ENCODE results near the gene LRRC14B. TPM values are rescaled to one million over a fixed set of nuclear protein-coding genes. Genes with fewer than 3 reads are reported as not detected.

The LRRC14B gene
- total RNA-seq, 1 donor from 2014 or later: 0.22 TPM

DNA sequence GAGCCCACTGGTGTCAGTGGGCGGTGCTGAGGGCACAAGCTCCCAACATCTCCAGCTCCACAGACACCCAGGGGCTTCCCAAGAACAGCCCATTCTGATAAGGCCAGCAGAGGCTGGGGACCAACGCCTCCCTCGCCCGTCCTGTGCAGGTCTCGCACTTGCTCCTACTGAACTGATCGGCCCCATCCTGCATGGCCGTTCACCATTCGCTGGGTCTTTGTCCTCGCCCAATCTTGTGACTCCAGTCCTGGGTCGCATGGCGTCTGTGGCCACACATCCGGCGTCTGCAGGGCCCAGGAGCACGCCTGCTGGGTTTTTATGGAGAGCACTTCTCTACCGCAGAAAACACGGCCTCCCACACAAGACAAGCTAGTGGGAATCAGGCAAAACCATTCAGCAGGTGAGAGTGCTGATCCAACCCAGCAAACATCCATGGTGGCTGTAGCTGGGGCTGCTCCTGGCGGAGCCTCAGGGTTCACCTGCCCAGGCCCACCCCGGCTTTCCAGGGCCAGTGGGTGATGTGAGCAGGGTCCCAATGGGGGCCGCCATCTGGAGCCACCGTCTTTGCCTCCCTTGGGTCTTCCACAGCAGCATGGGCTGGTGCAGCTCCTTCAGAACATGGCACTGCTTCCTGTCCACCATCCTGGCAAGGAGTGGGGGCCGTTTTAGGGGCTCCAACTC lies 7.4 kb downstream of the LRRC14B start:
- no peak overlapping the region for H3K27ac Mint-ChIP-seq

DNA sequence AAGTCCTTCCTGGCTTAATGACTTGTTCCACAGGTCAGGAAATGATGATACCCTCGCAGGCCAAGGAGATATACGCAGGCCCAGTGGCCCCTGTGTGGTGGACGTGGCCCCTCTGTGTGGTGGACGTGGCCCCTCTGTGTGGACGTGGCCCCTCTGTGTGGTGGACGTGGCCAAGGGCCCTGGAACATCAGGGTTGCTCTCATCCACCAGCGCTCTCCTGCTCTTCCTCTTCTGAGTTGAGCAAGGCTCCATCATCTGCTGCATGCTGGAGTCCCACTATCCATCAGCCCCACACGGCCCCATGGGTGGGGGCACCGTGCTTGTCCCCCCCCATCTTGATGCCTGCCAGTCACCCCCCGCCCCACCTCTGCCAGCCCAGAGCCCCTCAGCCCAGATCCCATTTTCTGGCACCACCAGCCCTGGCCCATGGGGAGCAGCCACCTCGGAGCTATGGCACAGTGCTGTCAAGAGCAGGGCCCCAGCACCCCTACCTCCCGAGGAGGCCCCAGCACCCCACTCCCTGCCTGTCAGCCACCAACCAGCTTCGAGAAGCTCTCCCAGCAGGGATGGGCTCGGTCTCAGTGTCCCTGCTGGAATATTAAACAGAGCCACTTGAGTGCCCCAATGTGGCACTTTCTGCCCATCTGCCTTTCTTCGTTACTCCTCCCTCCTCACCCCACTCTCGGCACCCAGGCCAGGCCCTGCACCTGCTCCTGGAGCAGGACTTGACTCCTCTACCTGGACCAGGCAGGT lies 8.1 kb downstream of the LRRC14B start:
- Mint-ChIP-seq H3K27me3 (ENCODE audit: low read depth) (no peaks in the 10 kb centered on the region), H3K27ac (no peak overlapping the region), H3K9me3 (no peaks in the 10 kb centered on the region), H3K4me3 (no peak overlapping the region), H3K36me3 (peaks cover 3% of the 10 kb centered on the region), H3K4me1 (peaks cover 5% of the 10 kb centered on the region)
- DNase-seq (ENCODE audit: low spot score in 2 of 2, unreplicated experiment in 2 of 2): no peak
- TF ChIP-seq, protein P1, sequence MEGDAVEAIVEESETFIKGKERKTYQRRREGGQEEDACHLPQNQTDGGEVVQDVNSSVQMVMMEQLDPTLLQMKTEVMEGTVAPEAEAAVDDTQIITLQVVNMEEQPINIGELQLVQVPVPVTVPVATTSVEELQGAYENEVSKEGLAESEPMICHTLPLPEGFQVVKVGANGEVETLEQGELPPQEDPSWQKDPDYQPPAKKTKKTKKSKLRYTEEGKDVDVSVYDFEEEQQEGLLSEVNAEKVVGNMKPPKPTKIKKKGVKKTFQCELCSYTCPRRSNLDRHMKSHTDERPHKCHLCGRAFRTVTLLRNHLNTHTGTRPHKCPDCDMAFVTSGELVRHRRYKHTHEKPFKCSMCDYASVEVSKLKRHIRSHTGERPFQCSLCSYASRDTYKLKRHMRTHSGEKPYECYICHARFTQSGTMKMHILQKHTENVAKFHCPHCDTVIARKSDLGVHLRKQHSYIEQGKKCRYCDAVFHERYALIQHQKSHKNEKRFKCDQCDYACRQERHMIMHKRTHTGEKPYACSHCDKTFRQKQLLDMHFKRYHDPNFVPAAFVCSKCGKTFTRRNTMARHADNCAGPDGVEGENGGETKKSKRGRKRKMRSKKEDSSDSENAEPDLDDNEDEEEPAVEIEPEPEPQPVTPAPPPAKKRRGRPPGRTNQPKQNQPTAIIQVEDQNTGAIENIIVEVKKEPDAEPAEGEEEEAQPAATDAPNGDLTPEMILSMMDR (IDR thresholded peaks at IDR 0.05; ENCODE audit: unreplicated experiment): no peak

More for the DNA sequence above, 7.4 kb downstream of the LRRC14B start:
- Mint-ChIP-seq H3K9me3 (no peaks in the 10 kb centered on the region), H3K36me3 (peaks cover 3% of the 10 kb centered on the region), H3K27me3 (ENCODE audit: low read depth) (no peaks in the 10 kb centered on the region), H3K4me1 (peaks cover 5% of the 10 kb centered on the region), H3K4me3 (no peak overlapping the region)
- no peak for DNase-seq (ENCODE audit: low spot score in 2 of 2, unreplicated experiment in 2 of 2)
- TF ChIP-seq, protein P1 (IDR thresholded peaks at IDR 0.05; ENCODE audit: unreplicated experiment): no peak

DNA sequence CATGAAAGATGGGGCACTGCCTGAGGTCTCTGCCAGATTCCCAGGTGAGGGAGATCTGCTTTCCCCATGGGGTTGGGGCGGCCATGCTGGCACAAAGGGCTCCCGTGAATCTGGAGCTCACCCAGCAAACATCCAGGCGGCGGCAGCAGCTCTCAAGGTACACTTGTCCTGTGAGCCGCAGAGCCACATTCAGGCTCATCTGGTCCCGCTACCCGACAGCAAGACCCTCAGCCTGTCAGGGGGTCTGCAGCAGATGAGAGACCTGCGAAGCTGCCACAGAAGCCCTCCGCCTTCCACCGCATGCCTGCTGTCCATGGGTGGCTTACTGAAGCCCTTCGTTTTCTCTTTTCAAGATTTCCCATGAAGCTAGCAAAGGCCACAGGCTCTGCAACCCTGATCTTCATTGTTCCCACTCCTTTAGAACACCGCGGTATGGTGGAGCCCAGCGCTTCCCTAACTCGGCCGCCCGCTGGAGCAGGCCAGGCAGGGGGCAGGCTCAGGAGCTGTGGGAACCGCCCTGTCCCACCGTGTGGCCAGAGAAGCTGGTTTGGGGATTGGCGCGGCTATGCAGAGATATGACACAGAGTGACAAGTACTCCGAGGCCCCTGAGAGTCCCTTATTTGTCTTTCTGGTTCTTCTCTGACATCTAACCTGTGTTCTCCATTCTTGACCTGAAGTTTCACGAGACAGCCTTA lies 8.8 kb downstream of the LRRC14B start:
- H3K4me3 Mint-ChIP-seq: no peak overlapping the region
- H3K27me3 Mint-ChIP-seq (ENCODE audit: low read depth): no peaks in the 10 kb centered on the region
- peaks cover 10% of the 10 kb centered on the region for H3K36me3 Mint-ChIP-seq
- H3K9me3 Mint-ChIP-seq: no peaks in the 10 kb centered on the region
- H3K27ac Mint-ChIP-seq: no peak overlapping the region
- DNase-seq (ENCODE audit: low spot score in 2 of 2, unreplicated experiment in 2 of 2): no peak
- TF ChIP-seq, protein P1 (IDR thresholded peaks at IDR 0.05; ENCODE audit: unreplicated experiment): no peak
- peaks cover 5% of the 10 kb centered on the region for H3K4me1 Mint-ChIP-seq

DNA sequence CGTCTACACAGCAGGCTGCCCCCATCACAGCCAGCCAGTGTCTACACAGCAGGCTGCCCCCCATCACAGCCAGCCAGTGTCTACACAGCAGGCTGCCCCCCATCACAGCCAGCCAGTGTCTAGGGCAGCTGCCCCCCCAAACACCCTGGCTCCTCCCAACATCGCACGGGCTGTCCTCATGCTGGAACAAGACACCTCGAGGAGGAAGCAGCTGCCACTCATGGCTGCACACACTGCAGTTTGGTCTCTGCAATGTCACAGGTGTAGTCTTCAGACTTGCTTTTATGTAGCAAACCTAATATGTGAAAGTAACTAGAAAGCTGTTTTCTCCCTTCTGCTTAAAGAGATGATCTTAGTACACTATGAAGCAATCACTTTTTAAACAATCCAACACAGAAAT lies 9.7 kb downstream of the LRRC14B start:
- Mint-ChIP-seq H3K4me1 (peaks cover 5% of the 10 kb centered on the region), H3K27me3 (ENCODE audit: low read depth) (no peaks in the 10 kb centered on the region), H3K9me3 (no peaks in the 10 kb centered on the region), H3K4me3 (no peak overlapping the region), H3K36me3 (peaks cover 18% of the 10 kb centered on the region), H3K27ac (no peak overlapping the region)
- DNase-seq (ENCODE audit: low spot score in 2 of 2, unreplicated experiment in 2 of 2): no peak
- TF ChIP-seq, protein P1 (IDR thresholded peaks at IDR 0.05; ENCODE audit: unreplicated experiment): no peak

DNA sequence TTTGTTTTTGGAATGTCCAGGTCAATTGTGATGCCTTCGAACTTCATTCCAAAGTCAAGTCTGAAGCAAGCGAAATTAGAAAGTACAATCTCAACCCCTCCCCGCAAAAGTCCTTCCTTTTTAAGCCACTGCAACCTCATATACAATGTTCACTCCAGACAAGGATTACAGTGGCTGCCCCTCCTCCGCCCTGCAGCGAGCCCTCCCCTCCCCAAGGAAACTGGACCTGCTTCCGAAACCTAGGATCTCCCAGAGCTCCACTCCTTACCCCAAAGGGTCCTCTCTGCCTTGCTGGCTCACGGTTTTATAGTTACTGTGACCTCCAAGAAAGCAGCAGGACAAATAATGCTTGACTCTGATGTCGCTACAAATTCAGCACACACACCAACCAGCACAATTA lies 10.4 kb downstream of the LRRC14B start:
- Mint-ChIP-seq H3K9me3 (no peaks in the 10 kb centered on the region), H3K27me3 (ENCODE audit: low read depth) (no peaks in the 10 kb centered on the region), H3K4me3 (no peak overlapping the region), H3K36me3 (peaks cover 18% of the 10 kb centered on the region), H3K4me1 (peaks cover 5% of the 10 kb centered on the region), H3K27ac (no peak overlapping the region)
- DNase-seq (ENCODE audit: low spot score in 2 of 2, unreplicated experiment in 2 of 2): no peak
- TF ChIP-seq, protein P1 (IDR thresholded peaks at IDR 0.05; ENCODE audit: unreplicated experiment): no peak

All from mesothelial cell of epicardium (in vitro differentiated cells).